GM19467 (cell line): Measurements from ENCODE around the gene TTC3.
"Not testable (repeated sequence)": the region's sequence is repeated elsewhere in the genome, so short reads cannot be mapped to it uniquely, and the experiment has no call there.

ENCODE experiments used
- ATAC-seq: cut with Tn5 transposase; IDR thresholded peaks from one replicate; pipeline ENCODE4 v1.9.1; 2021; ENCODE audit warnings: mild to moderate bottlenecking, moderate library complexity; ENCODE audit not compliant: unreplicated experiment

The TTC3 gene

GRCh38 chr21:37072988-37073416 lies at the start of gene TTC3, which contains the start of gene PIGP:
Gene TTC3 (plus strand): TSS chr21:37073254. CDS start chr21:37087258, 14,004 bp downstream.
Gene PIGP (minus strand): TSS chr21:37073071. CDS start chr21:37072515, 556 bp downstream.
- ATAC-seq = peak; percentile 61

GRCh38 chr21:37026499-37026898 lies 46.6 kb upstream of the TTC3 start:
- no peak for ATAC-seq

- ATAC-seq = no peak
Measured at GRCh38 chr21:37028570-37028969, 44.5 kb upstream of the TTC3 start.

- no peak for ATAC-seq
Measured at GRCh38 chr21:37030864-37031263, 42.2 kb upstream of the TTC3 start.

GRCh38 chr21:37032293-37032692 lies 40.8 kb upstream of the TTC3 start:
- ATAC-seq = no peak

- no peak for ATAC-seq
Measured at GRCh38 chr21:37032877-37033471, 40.1 kb upstream of the TTC3 start.

GRCh38 chr21:37034394-37034793 lies 38.7 kb upstream of the TTC3 start:
- not testable (repeated sequence) for ATAC-seq

DNA sequence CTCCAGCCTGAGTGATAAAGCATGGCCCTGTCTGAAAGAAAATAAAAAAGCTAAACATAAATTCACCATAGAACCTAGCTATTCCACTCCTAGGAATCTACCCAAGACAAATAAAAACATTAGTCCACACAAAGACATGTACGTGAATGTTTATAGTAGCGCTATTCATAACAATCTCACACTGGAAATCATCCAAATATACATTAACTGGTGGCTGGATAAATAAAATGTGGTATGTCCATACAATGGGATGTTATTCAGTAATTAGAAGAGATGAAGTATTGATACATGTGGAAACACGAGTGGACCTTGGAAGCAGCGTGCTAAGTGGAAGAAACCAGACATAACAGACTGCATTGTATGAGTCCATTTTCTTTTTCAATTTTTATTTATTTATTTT lies 36.9 kb upstream of the TTC3 start:
- no peak for ATAC-seq

DNA sequence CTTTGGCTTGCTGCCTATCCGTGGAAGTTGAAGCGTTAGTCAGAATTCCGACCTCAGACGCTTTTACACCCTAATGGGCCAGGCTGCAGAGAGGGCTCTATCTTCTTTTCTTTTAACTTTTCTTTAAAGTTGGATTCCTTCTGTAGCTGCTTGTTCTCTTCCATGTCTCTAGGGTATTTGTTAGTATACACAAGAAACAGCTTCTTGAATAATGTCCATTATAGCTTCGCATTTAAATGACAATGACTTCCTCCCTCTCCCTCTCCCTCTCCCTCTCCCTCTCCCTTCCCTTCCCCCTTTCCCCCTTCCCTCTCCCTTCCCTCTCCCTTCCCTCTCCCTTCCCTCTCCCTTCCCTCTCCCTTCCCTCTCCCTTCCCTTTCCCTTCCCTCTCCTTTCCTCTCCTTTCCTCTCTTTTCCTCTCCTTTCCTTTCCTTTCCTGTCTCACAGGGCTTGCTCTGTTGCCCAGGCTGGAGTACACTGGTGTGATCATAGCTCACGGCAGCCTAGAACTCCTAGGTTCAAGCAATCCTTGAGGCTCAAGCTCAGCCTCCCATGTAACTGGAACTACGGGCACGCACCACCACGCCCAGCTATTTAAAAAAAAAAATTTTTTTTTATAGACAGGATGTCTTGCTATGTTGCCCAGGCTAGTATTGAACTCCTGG lies 33.5 kb upstream of the TTC3 start:
- ATAC-seq = no peak

DNA sequence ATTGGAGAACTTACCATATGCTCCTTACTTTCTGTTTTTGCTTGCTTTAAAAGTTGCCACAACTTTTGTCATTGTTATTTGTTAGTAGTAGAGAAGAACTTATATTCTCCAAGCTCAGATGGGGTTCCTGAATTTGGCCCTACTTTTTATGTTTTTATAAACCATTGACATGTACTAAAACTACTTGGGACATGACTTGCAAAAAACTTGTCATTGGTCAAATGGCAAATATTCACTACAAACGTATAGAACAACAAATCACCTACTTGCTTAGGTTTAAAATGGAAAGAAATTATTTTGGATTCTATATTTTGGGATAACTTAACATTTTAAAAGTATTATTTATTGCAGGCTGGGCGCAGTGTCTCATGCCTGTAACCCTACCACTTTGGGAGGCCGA lies 32.8 kb upstream of the TTC3 start:
- no peak for ATAC-seq

DNA sequence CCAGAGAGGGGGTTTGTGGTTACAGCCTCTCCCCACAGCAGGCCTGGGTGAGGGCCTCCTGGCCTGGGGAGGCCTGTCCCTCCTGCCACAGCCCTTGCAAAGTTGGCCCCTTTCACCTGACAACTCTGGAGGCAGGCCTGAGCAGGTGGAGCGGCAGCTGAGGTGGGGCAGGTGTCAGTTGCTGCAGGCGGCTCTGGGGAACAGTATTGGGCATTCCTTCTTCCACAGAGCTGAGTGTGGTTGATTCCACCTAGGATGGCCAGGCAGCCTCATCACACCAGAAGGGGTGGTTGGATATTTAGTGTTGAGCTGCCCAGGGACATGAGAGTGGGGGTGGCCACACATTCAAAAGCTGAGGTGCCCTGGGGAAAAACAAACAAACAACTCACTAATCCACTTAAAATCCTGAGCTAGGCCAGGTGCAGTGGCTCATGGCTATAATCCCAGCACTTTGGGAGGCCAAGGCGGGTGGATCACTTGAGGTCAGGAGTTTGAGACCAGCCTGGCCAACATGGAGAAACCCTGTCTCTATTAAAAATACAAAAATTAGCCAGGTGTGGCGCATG lies 31.3 kb upstream of the TTC3 start:
- ATAC-seq = no peak

DNA sequence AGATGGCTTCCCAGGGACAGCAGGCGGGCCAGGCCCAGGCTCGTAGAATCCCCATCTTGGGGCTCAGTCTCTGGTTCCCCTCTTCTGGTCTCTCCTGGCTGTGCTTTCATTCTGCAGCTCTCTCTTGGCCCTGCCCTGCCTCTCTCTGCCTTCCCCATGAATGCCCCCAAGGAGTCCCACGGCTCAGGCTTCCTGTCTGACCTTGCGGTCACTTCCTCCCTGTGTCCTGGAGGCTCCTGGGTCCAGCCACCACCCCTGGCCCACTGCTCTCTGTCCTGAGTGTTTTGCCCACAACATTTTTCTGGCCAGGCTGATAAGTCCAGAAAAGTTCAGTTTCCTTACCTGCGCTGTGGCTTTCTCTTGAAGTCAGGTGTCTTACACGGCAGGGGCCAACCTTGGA lies 29.2 kb upstream of the TTC3 start:
- no peak for ATAC-seq

DNA sequence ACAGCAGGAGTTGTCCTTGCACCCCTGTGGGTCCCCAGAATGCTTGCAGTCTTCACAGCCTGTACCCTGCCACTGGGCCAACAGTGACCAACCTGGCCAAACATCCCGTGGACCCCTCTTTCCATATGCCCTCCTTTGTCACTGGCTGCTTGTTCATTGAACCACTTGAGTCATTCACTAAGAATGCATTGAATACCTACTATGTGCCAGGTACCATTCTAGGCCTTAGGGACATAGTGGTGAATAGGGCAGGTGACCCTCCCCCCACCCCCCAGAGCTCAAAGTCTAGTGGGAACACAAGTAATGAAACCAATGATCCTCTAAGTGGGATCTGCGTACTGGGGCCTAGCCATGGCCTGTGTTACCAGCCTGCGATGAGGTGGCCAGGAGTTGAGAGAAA lies 28.4 kb upstream of the TTC3 start:
- no peak for ATAC-seq

GRCh38 chr21:37045149-37045548 lies 27.9 kb upstream of the TTC3 start:
- ATAC-seq = no peak

DNA sequence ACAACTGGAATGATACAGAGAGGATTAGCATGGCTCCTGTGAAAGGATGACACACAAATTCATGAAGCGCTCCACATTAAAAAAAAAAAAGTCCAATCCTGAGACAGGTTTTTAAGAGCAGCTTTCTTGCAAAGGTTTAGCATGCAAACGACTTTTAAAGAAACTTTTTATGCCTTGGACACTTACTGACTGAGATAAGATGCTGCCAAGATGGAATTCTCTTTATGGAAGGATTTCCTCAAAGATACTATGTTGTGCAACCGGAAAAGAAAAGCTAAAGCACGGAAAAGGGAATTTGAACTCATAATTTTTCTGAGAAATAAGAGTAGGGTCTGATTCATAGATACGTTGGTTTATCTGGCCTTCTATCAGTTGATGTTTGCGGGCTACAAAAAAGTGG lies 27.5 kb upstream of the TTC3 start:
- ATAC-seq = no peak

GRCh38 chr21:37047079-37047478 lies 26.0 kb upstream of the TTC3 start:
- no peak for ATAC-seq

DNA sequence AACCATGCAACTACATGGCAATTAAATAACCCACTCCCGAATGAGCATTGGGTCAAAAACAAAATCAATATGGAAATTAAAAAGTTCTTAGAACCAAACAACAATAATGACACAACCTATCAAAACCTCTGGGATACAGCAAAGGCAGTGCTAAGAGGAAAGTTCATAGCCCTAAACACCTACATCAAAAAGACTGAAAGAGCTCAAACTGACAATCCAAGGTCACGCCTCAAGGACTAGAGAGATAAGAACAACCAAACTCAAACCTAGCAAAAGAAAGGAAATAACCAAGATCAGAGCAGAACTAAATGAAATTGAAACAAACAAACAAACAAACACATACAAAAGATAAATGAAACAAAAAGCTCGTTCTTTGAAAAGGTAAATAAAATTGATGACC lies 23.3 kb upstream of the TTC3 start:
- not testable (repeated sequence) for ATAC-seq

GRCh38 chr21:37055271-37055855 lies 17.7 kb upstream of the TTC3 start:
- no peak for ATAC-seq

- no peak for ATAC-seq
Measured at GRCh38 chr21:37057614-37058013, 15.4 kb upstream of the TTC3 start.

DNA sequence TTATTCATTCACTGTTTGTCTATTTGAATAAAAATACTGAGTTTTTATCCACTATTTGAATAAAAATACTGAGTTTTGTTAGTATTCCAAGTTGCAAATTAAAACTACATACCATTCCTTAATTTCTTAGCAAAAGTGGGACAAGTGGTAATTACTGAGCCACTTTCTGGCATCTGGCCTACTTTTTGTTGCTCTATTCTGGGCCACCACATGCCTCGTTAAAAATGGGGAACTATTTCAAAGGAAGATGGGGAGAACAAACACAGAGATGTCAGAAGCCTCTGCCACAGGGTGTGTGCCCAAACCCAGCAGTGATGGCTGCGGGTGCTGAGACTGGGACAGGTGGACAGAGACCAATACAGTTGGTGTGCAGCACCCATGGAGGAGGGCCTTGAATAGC lies 14.8 kb upstream of the TTC3 start:
- ATAC-seq = no peak

DNA sequence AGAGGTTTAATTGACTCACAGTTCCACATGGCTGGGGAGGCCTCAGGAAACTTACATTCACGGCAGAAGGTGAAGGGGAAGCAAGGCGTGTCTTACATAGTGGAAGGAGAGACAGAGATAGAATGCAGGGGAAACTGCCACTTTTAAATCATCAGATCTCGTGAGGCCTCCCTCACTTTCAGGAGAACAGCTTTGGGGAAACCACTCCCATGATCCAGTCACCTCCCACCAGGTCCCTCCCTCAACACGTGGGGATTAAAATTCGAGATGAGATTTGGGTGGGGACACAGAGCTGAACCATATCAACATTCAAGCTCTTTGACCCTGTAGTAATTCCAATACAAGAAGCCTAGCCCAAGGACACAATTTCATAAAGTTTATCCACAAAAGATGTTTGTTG lies 13.9 kb upstream of the TTC3 start:
- ATAC-seq = no peak

DNA sequence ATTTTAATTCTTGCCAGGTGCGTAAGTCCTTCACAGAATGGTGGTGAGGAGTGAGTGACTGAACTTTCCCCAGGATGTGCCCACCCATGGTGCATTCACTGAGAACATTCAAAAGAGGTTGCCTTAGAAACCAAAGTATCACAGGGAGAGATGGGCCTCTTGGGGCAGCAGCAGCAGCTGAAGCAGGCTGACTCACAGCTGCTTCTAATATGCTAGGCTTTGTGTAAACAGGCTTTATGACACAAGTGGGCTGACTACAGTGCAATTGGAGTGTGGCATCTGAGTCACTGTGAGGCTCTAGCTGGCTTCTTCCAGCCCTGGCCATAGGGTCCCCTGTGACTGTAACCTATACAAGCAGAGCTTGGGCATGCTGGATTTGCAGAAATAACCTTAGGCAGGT lies 12.8 kb upstream of the TTC3 start:
- ATAC-seq = no peak
